Loucy (cell line): Measurements from ENCODE around the gene GBF1.

ENCODE experiments used
- H2AFZ ChIP-seq: fragments of 200-600 bp; sonication (generic); 2 replicates; pipeline ENCODE4 v1.6.0; 2016; ENCODE audit warnings: antibody characterized with exemption, mild to moderate bottlenecking, low read length, moderate library complexity
- H3F3A ChIP-seq: fragments of 200-600 bp; 2 replicates; pipeline ENCODE4 v1.6.0; 2016; ENCODE audit warnings: antibody characterized with exemption, low read depth, mild to moderate bottlenecking
- H3K27me3 ChIP-seq: fragments of 200-600 bp; sonication (generic); 2 replicates; pipeline ENCODE4 v1.6.1; 2014; ENCODE audit warnings: low read length, mild to moderate bottlenecking; ENCODE audit not compliant: insufficient read depth, poor library complexity, severe bottlenecking
- H3K36me3 ChIP-seq: fragments of 200-600 bp; sonication (generic); 2 replicates; pipeline ENCODE4 v1.6.1; 2016; ENCODE audit warnings: low read length; ENCODE audit not compliant: insufficient read depth
- H3K4me1 ChIP-seq: fragments of 200-600 bp; sonication (generic); 2 replicates; pipeline ENCODE4 v1.5.1; 2014; ENCODE audit warnings: low read length, mild to moderate bottlenecking; ENCODE audit not compliant: insufficient read depth, poor library complexity, severe bottlenecking
- H3K4me2 ChIP-seq: fragments of 200-600 bp; sonication (generic); 2 replicates; pipeline ENCODE4 v1.6.0; 2014; ENCODE audit warnings: antibody characterized with exemption, low read length, low read depth, mild to moderate bottlenecking; ENCODE audit not compliant: poor library complexity, severe bottlenecking
- H3K4me3 ChIP-seq: fragments of 200-600 bp; sonication (generic); 2 replicates; pipeline ENCODE4 v1.5.1; 2014; ENCODE audit warnings: low read length, mild to moderate bottlenecking, mixed read lengths; ENCODE audit not compliant: poor library complexity, severe bottlenecking
- H3K79me2 ChIP-seq: fragments of 200-600 bp; sonication (generic); 2 replicates; pipeline ENCODE4 v1.6.1; 2014; ENCODE audit warnings: low read length; ENCODE audit not compliant: insufficient read depth
- H3K9ac ChIP-seq: fragments of 200-600 bp; sonication (generic); 2 replicates; pipeline ENCODE4 v1.6.0; 2014; ENCODE audit warnings: mild to moderate bottlenecking, low read depth, low read length, moderate library complexity; ENCODE audit not compliant: poor library complexity, severe bottlenecking
- H3K9me2 ChIP-seq: fragments of 200-600 bp; sonication (generic); replicated peaks from 2 replicates; pipeline ENCODE4 v1.6.1; 2016; ENCODE audit warnings: low read depth, low read length, mixed read lengths
- H3K9me3 ChIP-seq: fragments of 200-600 bp; sonication (generic); 2 replicates; pipeline ENCODE4 v1.6.1; 2014; ENCODE audit warnings: mild to moderate bottlenecking, antibody characterized with exemption, low read length, low read depth; ENCODE audit not compliant: insufficient read depth
- H4K20me1 ChIP-seq: fragments of 200-600 bp; sonication (generic); 2 replicates; pipeline ENCODE4 v1.6.0; 2014; ENCODE audit warnings: antibody characterized with exemption, low read length, mild to moderate bottlenecking; ENCODE audit not compliant: insufficient read depth, poor library complexity, severe bottlenecking
- EZH2phosphoT487 ChIP-seq: fragments of 200-600 bp; IDR thresholded peaks from 2 replicates; pipeline ENCODE4 v1.6.1; 2018; ENCODE audit warnings: antibody characterized with exemption, mild to moderate bottlenecking, moderate library complexity, borderline replicate concordance
- TF ChIP-seq, protein P1 (sequence below): fragments of 200-600 bp; sonication (generic); conservative IDR thresholded peaks from 2 replicates; pipeline ENCODE4 v1.5.1; 2014; ENCODE audit warnings: mild to moderate bottlenecking, antibody characterized with exemption, low read length

The GBF1 gene

DNA sequence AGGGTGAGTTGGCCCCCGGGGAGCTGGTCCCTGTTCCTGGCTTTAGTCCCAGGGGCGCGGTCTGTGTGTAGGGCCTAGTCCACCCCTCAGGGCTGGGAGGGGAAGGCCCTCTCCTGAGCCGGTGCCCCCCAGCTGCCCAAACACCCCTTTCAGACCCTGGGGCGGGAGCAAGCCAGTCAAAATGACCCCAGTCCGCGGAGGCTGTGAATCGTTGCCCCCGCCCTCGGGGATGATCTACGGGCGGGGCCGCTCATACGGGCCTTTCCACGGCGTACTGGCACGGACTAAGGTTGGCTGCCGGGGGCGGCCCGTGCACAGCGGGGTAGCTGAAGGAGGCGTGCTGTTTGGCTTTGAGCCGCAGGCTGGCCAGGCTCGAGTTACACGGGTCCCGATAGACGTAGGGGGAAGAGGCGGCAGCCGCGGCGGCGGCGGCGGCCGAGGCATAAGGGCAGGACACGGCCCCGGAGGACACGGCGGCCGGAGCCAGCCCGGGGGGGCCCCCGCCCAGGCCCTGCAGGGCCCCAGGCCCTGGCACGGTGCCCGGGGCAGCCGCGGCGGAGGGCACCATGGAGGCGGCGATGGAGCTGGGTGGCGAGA is 15.0 kb upstream of the GBF1 start:
- TF ChIP-seq, protein P1, sequence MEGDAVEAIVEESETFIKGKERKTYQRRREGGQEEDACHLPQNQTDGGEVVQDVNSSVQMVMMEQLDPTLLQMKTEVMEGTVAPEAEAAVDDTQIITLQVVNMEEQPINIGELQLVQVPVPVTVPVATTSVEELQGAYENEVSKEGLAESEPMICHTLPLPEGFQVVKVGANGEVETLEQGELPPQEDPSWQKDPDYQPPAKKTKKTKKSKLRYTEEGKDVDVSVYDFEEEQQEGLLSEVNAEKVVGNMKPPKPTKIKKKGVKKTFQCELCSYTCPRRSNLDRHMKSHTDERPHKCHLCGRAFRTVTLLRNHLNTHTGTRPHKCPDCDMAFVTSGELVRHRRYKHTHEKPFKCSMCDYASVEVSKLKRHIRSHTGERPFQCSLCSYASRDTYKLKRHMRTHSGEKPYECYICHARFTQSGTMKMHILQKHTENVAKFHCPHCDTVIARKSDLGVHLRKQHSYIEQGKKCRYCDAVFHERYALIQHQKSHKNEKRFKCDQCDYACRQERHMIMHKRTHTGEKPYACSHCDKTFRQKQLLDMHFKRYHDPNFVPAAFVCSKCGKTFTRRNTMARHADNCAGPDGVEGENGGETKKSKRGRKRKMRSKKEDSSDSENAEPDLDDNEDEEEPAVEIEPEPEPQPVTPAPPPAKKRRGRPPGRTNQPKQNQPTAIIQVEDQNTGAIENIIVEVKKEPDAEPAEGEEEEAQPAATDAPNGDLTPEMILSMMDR: no peak
- TF ChIP-seq EZH2phosphoT487: no peak
- Histone ChIP-seq H3K4me1 (peaks cover 11% of the 10 kb centered on the region), H3F3A (no peaks in the 10 kb centered on the region), H3K36me3 (no peaks in the 10 kb centered on the region), H3K9ac (no peak overlapping the region), H3K9me2 (no peaks in the 10 kb centered on the region), H2AFZ (no peak overlapping the region), H3K4me2 (peak overlapping the region; percentile 22), H4K20me1 (no peaks in the 10 kb centered on the region), H3K4me3 (no peak overlapping the region), H3K9me3 (no peaks in the 10 kb centered on the region), H3K79me2 (no peaks in the 10 kb centered on the region), H3K27me3 (no peaks in the 10 kb centered on the region)

DNA sequence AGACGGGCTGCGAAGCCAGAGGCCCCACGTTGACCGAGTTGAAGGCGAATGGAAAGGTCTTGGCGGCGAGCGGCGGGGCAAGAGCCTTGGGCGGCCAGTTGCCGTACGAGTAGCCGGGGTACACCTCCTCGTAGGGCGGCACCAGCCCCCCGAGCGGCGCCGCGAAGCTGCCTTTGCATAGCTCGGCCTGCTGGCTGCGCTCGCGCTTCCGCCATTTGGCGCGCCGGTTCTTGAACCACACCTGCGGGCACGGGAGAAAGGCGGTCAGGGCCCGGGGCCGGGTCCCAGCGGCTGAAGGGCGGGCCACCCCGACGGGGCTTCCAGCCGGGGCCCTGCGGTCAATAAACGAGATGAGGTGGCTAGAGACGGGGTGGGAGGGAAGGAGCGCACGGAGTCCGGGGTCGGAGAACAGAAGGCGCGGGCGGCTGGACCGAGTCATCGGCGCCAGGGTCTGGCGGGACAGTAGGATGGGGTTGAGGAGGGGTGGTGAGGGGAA is 14.4 kb upstream of the GBF1 start:
- Histone ChIP-seq H2AFZ (no peak overlapping the region), H3K9me3 (no peaks in the 10 kb centered on the region), H3K79me2 (no peaks in the 10 kb centered on the region), H3K36me3 (no peaks in the 10 kb centered on the region), H4K20me1 (no peaks in the 10 kb centered on the region), H3K4me1 (peaks cover 6% of the 10 kb centered on the region), H3F3A (no peaks in the 10 kb centered on the region), H3K9me2 (no peaks in the 10 kb centered on the region), H3K27me3 (no peaks in the 10 kb centered on the region), H3K9ac (no peak overlapping the region), H3K4me2 (no peak overlapping the region), H3K4me3 (no peak overlapping the region)
- TF ChIP-seq, protein P1: no peak
- TF ChIP-seq EZH2phosphoT487: no peak

DNA sequence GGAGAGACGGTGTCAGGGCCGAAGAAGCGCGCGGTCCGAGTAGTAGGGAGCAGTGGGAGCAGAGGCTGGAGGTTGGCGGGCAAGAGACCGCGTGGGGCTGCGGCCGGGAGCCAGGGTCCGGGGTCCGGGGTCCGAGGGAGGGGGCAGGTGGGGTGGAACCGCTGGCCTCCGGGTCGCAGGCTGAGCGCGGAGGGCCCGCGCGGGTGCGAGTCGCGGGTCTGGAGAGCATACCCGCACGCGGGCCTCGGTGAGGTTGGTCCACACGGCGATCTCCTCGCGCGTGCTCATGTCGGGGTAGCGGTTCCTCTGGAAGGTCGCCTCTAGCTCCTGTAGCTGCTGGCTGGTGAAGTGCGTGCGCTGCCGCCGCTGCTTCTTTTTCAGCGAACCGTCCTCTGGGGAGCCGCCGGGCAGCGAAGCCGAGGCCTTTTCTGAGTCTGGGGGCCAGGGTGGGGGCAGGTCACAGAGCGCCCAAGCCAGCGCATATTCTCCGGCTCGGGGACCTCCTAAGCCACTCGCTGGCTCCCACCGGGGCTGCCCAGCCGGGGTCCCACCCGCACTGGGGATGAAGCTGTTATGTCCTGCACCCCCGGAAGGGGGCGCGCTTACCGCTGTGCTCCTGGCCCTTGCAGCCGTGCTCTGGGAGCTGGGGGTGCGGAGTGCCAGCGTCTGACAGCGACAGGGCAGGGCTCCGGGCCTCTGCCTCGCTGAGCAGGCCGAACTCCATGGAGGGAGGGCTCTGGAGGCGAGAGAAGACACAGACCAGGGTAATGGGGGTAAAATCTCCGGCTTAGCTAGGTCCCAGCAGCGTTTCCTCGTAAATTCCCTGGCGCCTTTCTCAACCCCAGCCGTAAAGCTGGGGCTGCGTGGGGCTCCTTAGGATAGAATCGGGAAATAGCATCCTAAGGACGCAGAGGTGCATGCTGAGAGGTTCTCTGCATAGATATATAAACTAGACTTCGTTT is 13.7 kb upstream of the GBF1 start:
- no peaks in the 10 kb centered on the region for H3F3A ChIP-seq
- no peaks in the 10 kb centered on the region for H3K79me2 ChIP-seq
- no peaks in the 10 kb centered on the region for H4K20me1 ChIP-seq
- no peak overlapping the region for H3K4me2 ChIP-seq
- no peaks in the 10 kb centered on the region for H3K27me3 ChIP-seq
- no peak overlapping the region for H3K4me3 ChIP-seq
- no peak for TF ChIP-seq EZH2phosphoT487
- TF ChIP-seq, protein P1: peak; percentile 75
- H3K9ac ChIP-seq: no peak overlapping the region
- no peak overlapping the region for H2AFZ ChIP-seq
- no peaks in the 10 kb centered on the region for H3K9me2 ChIP-seq
- H3K9me3 ChIP-seq: no peaks in the 10 kb centered on the region
- H3K36me3 ChIP-seq: no peaks in the 10 kb centered on the region
- H3K4me1 ChIP-seq: peaks cover under 1% of the 10 kb centered on the region
